Measurements from ENCODE around the gene KIF13A. TPM values are rescaled to one million over a fixed set of nuclear protein-coding genes. Genes with fewer than 3 reads are reported as not detected.
A peak's percentile ranks its signal among the peaks of the same experiment; 100 is the strongest.

KIF13A gene
- total RNA-seq, 3 donors from 2014 or later (not counting 1 experiment from before 2014, with no cell fraction given) = 15.0 to 26.4 (median 19.5) TPM

DNA sequence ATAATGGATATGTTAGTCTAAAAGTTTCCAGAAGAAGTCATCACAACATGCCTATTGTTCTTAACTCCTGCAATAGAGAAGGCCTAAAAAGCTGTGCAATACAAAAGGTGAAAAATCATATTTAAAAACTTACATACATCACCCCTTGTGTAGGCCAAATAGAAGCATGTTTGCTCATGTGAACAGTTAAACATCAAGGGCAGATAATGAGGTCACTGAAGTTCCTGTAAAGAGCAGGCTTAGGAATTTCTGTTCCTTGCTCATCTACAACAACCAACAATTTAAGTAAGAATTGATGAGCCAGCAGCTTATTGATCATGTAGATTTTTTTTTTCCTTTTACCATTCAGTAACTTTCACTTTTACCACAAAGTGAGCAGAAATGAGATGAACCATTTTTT lies 273.3 kb downstream of the KIF13A start:
- no peak for DNase-seq
- Mint-ChIP-seq H3K36me3 (no peaks in the 10 kb centered on the region), H3K4me3 (no peak overlapping the region), H3K4me1 (peaks cover 10 to 14% of the 10 kb centered on the region in 2 donors), H3K9me3 (no peaks in the 10 kb centered on the region), H3K27ac (peak overlapping the region; percentile 86 to 88), H3K27me3 (ENCODE audit: low read depth in 2 of 2) (no peaks in the 10 kb centered on the region)
- peak overlapping the region; percentile 65 for H3K27ac ChIP-seq (ENCODE audit: low read length)
- H3K9me3 ChIP-seq (ENCODE audit: control insufficient read depth, insufficient read depth, low read length) = no peaks in the 10 kb centered on the region
- no peaks in the 10 kb centered on the region for H3K36me3 ChIP-seq (ENCODE audit: control insufficient read depth, insufficient read depth, low read length)
- TF ChIP-seq, protein P1, sequence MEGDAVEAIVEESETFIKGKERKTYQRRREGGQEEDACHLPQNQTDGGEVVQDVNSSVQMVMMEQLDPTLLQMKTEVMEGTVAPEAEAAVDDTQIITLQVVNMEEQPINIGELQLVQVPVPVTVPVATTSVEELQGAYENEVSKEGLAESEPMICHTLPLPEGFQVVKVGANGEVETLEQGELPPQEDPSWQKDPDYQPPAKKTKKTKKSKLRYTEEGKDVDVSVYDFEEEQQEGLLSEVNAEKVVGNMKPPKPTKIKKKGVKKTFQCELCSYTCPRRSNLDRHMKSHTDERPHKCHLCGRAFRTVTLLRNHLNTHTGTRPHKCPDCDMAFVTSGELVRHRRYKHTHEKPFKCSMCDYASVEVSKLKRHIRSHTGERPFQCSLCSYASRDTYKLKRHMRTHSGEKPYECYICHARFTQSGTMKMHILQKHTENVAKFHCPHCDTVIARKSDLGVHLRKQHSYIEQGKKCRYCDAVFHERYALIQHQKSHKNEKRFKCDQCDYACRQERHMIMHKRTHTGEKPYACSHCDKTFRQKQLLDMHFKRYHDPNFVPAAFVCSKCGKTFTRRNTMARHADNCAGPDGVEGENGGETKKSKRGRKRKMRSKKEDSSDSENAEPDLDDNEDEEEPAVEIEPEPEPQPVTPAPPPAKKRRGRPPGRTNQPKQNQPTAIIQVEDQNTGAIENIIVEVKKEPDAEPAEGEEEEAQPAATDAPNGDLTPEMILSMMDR (IDR thresholded peaks at IDR 0.05) = no peak
- no peak for ATAC-seq
- H3K27me3 ChIP-seq (ENCODE audit: control insufficient read depth, insufficient read depth, low read length) = no peaks in the 10 kb centered on the region
- intact Hi-C loops (cut with micrococcal nuclease) = no loop called here
- H3K4me1 ChIP-seq (ENCODE audit: control insufficient read depth, insufficient read depth, low read length) = peaks cover 6% of the 10 kb centered on the region
- no peak overlapping the region for H3K4me3 ChIP-seq (ENCODE audit: low read length)

DNA sequence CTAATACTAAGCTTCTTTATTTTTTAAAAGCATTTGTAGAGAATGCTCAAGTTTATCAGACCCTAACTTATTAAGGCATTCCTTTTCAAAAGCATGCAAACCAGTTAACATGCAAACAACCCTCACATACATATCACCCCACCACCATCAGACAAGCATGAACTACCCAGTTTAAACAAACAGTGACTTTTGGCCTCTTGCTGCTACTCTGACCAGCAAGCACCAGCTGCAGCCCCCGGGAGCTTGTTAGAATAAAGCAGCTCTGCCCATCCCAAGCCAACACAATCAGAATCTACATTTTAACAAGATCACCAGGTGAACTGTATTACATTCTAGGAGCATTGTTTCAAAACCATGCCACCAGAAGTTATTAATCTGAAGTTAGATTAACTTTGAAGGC lies 274.9 kb downstream of the KIF13A start:
- WGBS (ENCODE audit: insufficient coverage) = 100% methylated on average over 1 of the region's 1 CpG
- ATAC-seq = no peak
- intact Hi-C loops (cut with micrococcal nuclease) = no loop called here
- Histone ChIP-seq H3K9me3 (ENCODE audit: control insufficient read depth, insufficient read depth, low read length) (no peaks in the 10 kb centered on the region), H3K4me3 (ENCODE audit: low read length) (no peak overlapping the region), H3K4me1 (ENCODE audit: control insufficient read depth, insufficient read depth, low read length) (peaks cover 6% of the 10 kb centered on the region), H3K36me3 (ENCODE audit: control insufficient read depth, insufficient read depth, low read length) (no peaks in the 10 kb centered on the region), H3K27ac (ENCODE audit: low read length) (no peak overlapping the region), H3K27me3 (ENCODE audit: control insufficient read depth, insufficient read depth, low read length) (no peaks in the 10 kb centered on the region)
- TF ChIP-seq, protein P1 (IDR thresholded peaks at IDR 0.05) = no peak
- H3K36me3 Mint-ChIP-seq = no peaks in the 10 kb centered on the region
- no peak for DNase-seq
- no peak overlapping the region for H3K4me3 Mint-ChIP-seq
- no peaks in the 10 kb centered on the region for H3K27me3 Mint-ChIP-seq (ENCODE audit: low read depth in 2 of 2)
- peaks cover 10 to 15% of the 10 kb centered on the region in 2 donors for H3K4me1 Mint-ChIP-seq
- no peaks in the 10 kb centered on the region for H3K9me3 Mint-ChIP-seq
- peak overlapping the region in 1 of 2 donors; percentile 23 for H3K27ac Mint-ChIP-seq

DNA sequence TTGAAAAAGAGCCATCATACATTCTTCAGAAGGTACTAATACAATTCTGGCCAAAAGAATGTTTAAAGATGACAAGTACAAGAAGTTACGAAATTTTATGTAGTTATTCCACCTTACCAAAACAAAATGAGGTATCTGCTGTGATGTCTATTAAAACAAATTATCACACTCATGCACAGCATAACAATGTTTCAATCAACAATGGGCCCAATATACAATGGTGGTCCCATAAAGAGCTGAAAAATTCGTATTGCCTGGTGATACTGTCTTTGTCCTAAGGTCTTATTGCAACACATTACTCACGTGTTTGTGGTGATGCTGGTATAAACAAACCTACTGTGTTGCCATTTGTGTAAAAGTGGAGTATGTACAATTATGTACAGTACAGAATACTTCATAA lies 277.1 kb downstream of the KIF13A start:
- intact Hi-C loops (cut with micrococcal nuclease) = no loop called here
- Mint-ChIP-seq H3K36me3 (no peaks in the 10 kb centered on the region), H3K27ac (no peak overlapping the region), H3K9me3 (no peaks in the 10 kb centered on the region), H3K27me3 (ENCODE audit: low read depth in 2 of 2) (no peaks in the 10 kb centered on the region), H3K4me3 (no peak overlapping the region), H3K4me1 (peaks cover 26 to 29% of the 10 kb centered on the region in 2 donors)
- Histone ChIP-seq H3K9me3 (ENCODE audit: control insufficient read depth, insufficient read depth, low read length) (no peaks in the 10 kb centered on the region), H3K4me3 (ENCODE audit: low read length) (no peak overlapping the region), H3K27me3 (ENCODE audit: control insufficient read depth, insufficient read depth, low read length) (no peaks in the 10 kb centered on the region), H3K4me1 (ENCODE audit: control insufficient read depth, insufficient read depth, low read length) (peaks cover 12% of the 10 kb centered on the region), H3K27ac (ENCODE audit: low read length) (no peak overlapping the region), H3K36me3 (ENCODE audit: control insufficient read depth, insufficient read depth, low read length) (no peaks in the 10 kb centered on the region)
- TF ChIP-seq, protein P1 (IDR thresholded peaks at IDR 0.05) = no peak
- ATAC-seq (no peak), DNase-seq (no peak)
- WGBS (ENCODE audit: insufficient coverage) = 86% methylated on average over 1 of the region's 3 CpGs

DNA sequence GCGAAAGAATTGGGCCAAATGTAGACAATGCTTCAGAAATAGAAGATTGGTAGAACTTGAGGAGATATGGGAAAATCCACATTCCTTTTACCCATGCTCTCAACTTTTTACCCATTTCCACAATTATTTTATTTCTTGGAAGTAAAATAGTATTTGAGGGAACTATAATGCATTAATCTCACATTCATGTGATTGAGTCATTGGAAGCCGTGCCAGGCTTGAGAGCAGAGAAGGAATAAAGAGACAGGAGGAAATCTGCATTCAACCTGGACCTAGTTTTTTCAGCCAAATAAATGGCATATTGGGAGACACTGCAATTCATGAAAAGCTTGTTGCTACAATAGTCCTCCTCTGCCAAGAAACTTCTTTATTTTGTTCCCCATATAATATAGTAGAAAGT lies 278.0 kb downstream of the KIF13A start:
- TF ChIP-seq, protein P1 (IDR thresholded peaks at IDR 0.05) = no peak
- no peaks in the 10 kb centered on the region for H3K27me3 Mint-ChIP-seq (ENCODE audit: low read depth in 2 of 2)
- Histone ChIP-seq H3K27ac (ENCODE audit: low read length) (no peak overlapping the region), H3K36me3 (ENCODE audit: control insufficient read depth, insufficient read depth, low read length) (no peaks in the 10 kb centered on the region), H3K27me3 (ENCODE audit: control insufficient read depth, insufficient read depth, low read length) (no peaks in the 10 kb centered on the region), H3K4me1 (ENCODE audit: control insufficient read depth, insufficient read depth, low read length) (peaks cover 13% of the 10 kb centered on the region), H3K9me3 (ENCODE audit: control insufficient read depth, insufficient read depth, low read length) (no peaks in the 10 kb centered on the region), H3K4me3 (ENCODE audit: low read length) (no peak overlapping the region)
- intact Hi-C loops (cut with micrococcal nuclease) = loop anchor here (5.0 to 10.0 kb wide), 4 partner anchors 47 to 945 kb away; partner anchors contain the start of genes ATXN1, KIF13A and NHLRC1
- DNase-seq (no peak), ATAC-seq (no peak)
- H3K27ac Mint-ChIP-seq = no peak overlapping the region
- WGBS (ENCODE audit: insufficient coverage) = 100% methylated on average over 2 of the region's 2 CpGs
- H3K4me3 Mint-ChIP-seq = no peak overlapping the region
- no peaks in the 10 kb centered on the region for H3K36me3 Mint-ChIP-seq
- H3K9me3 Mint-ChIP-seq = no peaks in the 10 kb centered on the region
- peaks cover 20 to 26% of the 10 kb centered on the region in 2 donors for H3K4me1 Mint-ChIP-seq

Measured in natural killer cell (primary cell).